GM19467 (cell line): ENCODE results near the gene SLIT3.

ENCODE experiments used
- ATAC-seq: cut with Tn5 transposase; IDR thresholded peaks from one replicate; pipeline ENCODE4 v1.9.1; 2021; ENCODE audit warnings: mild to moderate bottlenecking, moderate library complexity; ENCODE audit not compliant: unreplicated experiment

Gene SLIT3

DNA sequence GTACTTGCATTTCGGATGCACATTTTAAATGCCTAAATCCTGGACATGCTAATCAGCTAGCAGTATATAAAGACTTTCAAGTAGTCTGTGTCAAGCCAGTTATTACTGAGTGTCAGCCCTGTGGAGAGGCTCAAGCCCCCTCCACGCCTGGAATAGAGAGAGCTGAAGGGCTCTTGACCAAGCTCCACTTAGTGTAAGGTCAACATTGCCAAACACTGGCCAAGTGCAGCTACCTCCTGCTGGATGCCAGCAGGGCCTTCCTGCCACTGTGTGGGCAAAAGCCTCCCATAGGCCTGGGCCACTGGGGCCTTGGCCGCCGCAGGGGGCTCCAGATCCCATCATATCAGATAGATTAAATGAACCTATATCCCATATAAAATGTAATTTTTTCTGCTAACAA, 482.4 kb downstream of the SLIT3 start:
- ATAC-seq, result no peak

DNA sequence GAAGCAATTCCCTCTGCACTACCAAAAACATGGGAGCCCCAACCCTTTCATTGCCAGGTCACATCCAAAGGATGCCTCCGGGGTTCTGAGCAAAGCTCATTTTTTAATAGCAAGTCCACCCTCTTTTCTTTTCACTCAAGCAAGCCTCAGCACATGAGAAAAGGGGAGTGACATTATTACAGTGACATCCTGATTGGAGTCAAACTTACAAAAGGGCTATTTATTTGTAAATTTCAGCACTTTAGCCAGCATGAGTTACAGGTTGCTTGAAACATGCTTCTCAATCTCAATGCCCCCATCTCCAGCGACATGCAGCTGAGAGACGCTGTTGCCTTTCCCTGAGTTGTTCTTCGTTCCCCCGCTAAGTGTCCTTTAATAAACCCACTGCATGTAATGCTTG, 483.3 kb downstream of the SLIT3 start:
- ATAC-seq, result no peak

DNA sequence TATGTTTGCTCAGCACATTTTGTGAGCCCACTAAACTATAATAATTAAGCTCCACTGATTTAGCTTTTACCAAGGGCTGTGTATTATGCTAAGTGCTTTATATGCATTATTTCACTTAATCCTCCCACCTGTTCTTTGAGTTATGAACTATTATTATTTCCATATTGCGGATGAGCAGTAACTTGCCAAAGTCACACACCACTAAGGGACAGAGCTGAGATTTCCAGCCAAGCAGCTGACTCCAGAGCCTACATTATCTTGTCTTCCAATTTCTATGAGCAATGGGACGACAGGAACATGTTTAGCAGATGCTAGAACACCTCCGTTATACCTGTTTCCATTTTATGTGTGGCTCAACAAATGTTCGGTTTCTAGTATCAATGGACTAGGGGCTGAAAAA, 484.3 kb downstream of the SLIT3 start:
- no peak for ATAC-seq

- ATAC-seq, result no peak
These were observed 487.6 kb downstream of the SLIT3 start for GRCh38 chr5:168813184-168813968.

GRCh38 chr5:168810641-168811040, 490.3 kb downstream of the SLIT3 start:
- ATAC-seq, result no peak

DNA sequence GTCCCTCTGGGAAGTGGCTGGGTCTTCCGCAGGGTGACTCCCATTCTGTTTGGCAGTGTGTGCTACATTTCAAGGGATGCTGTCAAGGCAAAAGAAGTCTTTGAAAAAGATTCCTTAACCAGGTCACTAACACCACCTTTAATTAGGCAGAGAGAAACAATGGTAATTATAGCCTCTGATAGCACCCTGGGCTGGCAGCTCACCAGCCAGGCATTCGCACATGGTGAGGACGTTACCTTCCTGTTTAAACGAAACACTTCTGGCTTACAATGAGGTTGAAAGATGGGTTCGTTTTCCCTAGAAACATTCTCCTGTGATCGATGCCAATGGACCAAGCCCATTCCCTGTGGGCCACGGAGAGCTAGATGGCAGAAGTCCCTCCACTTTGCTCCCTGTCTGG, 491.7 kb downstream of the SLIT3 start:
- ATAC-seq, result no peak

DNA sequence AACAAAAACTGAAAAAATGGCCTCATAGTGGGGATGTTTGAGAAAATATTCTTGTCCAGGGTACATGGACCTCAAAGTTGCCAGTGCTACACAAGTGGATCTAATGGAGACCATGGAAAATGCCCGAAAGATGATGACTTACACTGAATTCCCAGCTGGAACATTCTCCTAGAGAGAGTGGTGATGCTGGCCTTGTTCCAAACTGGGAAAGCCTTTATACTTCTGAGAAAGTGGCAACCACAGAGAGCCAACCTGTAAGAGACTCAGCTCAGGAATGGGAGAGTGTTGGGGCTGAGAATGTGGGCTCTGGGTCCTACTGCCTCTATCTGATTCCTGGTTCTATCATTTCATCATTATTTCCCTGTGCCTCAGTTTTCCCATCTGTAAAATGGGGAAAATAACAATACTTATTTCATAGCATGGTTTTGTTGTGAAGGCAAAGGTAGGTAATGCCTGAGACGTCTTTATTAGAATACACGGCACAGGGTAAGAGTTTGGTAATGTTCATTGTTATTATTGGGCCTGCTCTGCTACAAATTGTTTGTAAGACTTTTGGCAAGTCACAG, 492.8 kb downstream of the SLIT3 start:
- no peak for ATAC-seq

GRCh38 chr5:168807287-168807686, 493.7 kb downstream of the SLIT3 start:
- no peak for ATAC-seq

- no peak for ATAC-seq
These were observed 497.4 kb downstream of the SLIT3 start for GRCh38 chr5:168803541-168803940.

DNA sequence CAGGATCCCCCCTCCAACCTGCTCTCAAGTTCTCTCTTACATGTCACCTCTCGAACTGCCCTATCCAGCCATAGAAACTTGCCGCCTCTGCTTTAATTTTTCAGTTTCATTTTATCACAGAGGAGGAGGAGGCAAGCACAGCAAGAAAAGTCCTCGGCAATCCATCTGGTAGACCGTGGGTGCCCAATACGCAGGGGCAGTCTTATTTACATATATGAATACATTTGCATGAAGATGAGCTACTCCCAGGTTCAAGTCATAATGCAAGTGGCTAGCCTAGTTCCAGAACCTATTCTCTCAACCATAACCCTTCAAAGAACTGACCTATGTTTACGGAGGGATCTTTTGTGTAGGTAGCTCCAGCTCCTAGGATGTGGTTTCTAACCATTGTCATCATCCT, 498.6 kb downstream of the SLIT3 start:
- no peak for ATAC-seq

- no peak for ATAC-seq
These were observed 499.4 kb downstream of the SLIT3 start for GRCh38 chr5:168801567-168801966.

- no peak for ATAC-seq
These were observed 500.2 kb downstream of the SLIT3 start for GRCh38 chr5:168800701-168801100.

- no peak for ATAC-seq
These were observed 502.6 kb downstream of the SLIT3 start for GRCh38 chr5:168798065-168799023.

GRCh38 chr5:168796593-168797580, 504.1 kb downstream of the SLIT3 start:
- no peak for ATAC-seq

DNA sequence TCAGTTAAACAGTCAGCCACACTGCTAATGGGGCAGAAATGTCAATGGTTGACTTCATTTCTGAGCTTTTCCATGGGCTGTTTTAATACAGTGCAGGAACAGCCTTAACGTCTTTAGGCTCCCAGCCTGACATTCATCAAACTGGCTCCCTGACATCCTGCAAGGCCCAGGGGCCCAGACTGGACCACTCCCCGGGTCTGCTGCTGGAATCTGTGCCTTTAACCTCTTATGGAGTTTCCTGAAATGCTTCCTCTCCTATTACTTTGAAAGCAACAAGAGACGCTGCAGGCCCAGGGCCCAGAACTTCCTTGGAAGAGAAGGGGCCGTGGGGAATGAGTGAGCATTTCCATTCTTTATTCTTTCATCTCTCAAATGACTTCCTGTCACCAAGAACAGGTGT, 504.9 kb downstream of the SLIT3 start:
- no peak for ATAC-seq

DNA sequence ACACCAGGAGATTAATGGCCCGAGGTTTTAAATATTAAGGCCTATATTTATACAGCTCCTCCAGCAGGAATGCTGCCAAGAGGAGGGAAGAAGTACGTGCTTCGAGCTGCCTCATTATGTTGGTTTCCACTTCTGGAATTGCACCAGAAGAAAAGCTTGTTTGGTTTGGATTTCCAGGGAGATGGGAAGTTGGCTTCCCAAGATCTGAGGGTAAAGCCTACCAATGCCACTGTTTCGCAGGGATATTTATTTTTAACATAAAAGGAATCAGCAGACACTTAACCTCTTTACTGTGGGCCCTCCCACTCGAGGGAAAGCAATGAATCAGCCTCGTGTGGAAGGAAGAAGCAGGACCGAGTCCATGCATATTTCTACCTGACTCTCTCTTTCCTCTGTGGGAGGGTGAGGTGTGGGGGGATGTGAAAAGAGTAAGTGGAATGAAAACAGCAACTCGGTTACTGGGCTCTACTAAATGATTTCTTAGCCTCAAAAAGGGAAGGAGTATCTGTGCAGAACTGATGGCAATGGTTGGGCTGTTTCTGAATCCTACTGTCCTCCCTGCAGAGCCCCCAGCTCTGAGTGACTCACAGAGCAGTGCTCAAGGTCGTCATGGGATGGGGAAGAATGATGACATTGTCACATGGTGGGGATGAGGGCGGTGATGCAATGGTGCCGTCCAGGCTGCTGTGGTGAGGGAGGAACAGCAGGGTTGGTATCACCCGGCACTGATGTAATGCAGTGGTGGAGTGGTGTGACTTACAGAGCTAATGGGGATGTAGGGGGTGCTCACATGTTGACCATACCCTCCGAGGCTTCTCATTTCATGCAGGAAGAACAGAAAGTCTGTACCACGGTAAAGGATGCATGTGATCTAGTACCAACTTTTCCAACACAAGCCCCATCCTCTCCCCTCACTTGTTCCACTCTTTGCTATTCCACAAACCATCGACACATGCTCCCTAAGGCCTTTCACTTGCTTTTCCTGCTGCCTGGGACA, 506.8 kb downstream of the SLIT3 start:
- ATAC-seq, result no peak

DNA sequence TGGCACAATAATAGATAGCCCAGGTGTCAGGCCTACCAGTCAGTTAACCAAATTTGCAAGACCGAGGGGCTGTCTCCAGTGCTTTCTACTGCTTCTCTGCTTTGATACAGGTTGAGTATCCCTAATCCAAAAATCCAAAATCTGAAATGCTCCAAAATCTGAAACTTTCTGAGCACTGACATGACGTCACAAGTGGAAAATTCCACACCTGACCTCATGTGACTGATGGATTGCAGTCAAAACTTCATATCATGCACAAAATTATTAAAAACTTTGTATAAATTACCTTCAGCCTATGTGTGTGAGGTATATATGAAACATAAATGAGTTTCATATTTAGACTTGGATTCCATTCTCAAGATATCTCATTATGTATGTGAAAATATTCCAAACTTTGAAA, 508.3 kb downstream of the SLIT3 start:
- no peak for ATAC-seq

GRCh38 chr5:168790671-168791250, 510.2 kb downstream of the SLIT3 start:
- no peak for ATAC-seq
